Measurements from ENCODE around the gene CYP2B6.
"Not testable (repeated sequence)": the region's sequence is repeated elsewhere in the genome, so short reads cannot be mapped to it uniquely, and the experiment has no call there.

Gene CYP2B6

DNA sequence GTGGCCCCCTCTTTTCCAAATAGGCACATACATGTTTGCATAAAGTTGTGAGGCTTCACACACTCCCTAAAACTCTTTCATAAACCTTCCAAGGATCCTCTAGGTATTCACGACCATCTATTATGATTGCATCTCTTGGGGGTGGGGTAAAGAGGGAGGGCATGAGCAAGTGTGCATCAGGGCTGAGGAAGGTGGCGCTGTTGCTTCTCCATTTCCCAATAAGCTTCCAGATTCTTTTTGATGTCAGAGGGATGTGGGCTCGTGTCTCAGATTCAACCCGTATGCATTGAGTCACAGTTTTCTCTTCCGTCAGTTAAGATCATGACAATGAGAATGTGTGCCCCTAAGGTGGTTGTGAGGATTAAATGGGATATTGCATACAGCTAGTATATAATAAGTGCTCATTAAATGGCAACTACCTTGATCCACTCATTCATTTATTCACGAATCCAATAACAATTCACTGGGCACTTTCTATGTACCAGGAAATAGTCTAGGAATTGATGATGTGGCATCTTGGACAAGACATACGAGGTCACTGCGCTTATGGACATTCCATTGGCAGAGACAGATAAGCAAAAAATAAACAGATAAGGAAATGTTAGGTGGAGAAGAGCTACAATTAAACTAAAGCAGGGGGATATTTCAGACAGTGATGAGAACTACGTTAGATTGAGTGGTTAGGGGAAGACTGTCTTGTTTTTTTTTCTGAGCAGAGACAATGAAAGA, 10.3 kb downstream of the CYP2B6 start:
- ChIA-PET CTCF (interaction anchor here (1.2 to 1.6 kb wide), 2 partner anchors 10 to 299 kb away, joined by 3 to 5 read pairs; partner anchors contain the start of gene CYP2B6), POLR2A (interaction anchor here (0.7 kb wide), 1 partner anchor 46 kb away, joined by 4 read pairs; no protein-coding TSS in a partner anchor)
- H3K4me3 ChIP-seq (ENCODE audit: control insufficient read depth in 1 of 7, extremely low read depth in 1 of 7, insufficient read depth in 4 of 7, low read depth in 2 of 7, low read length in 6 of 7), result no peak overlapping the region
- H3K4me1 ChIP-seq (ENCODE audit: control extremely low read depth in 1 of 4, control insufficient read depth in 4 of 4, insufficient read depth in 4 of 4, low read length in 3 of 4), result no peaks in the 10 kb centered on the region
- H3K36me3 ChIP-seq (ENCODE audit: control insufficient read depth in 4 of 4, insufficient read depth in 4 of 4, low read length in 3 of 4), result no peaks in the 10 kb centered on the region
- H3K9me3 ChIP-seq (ENCODE audit: control extremely low read depth in 1 of 5, control insufficient read depth in 4 of 5, insufficient read depth in 2 of 5, low read depth in 1 of 5, low read length in 4 of 5), result peaks cover 0 to 5% (median 0%) of the 10 kb centered on the region in 5 experiments
- DNase-seq, result no peak
- 90% methylated on average over 5 of the region's 9 CpGs for WGBS (ENCODE audit: insufficient coverage)
- no peak overlapping the region for H3K27ac ChIP-seq (ENCODE audit: insufficient read depth in 1 of 2, low read depth in 1 of 2, low read length in 2 of 2, poor library complexity in 1 of 2, severe bottlenecking in 2 of 2)
- peaks cover 0 to 15% (median 0%) of the 10 kb centered on the region in 5 experiments for H3K27me3 ChIP-seq (replicated peaks in 2 of 5; ENCODE audit: control insufficient read depth in 4 of 5, insufficient read depth in 5 of 5, low read length in 4 of 5)

DNA sequence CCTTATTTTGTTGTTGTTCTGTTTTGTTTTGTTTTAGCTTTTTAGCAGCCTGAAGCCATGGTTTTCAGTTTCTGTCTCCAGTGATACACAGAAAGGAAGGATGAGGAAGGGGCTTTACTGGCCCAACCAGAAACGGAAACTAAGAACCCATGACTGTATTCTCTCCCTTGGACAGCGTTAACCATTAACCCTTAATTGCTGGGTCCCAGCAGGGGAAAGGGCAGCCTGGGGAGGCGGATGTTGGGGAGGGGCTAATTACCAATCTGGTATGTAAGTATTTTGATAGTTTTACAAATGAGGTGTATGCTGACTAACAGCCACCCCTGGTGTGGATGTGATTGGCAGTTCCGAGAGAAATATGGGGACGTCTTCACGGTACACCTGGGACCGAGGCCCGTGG, 12.6 kb downstream of the CYP2B6 start:
- H3K9me3 ChIP-seq (ENCODE audit: control extremely low read depth in 1 of 5, control insufficient read depth in 4 of 5, insufficient read depth in 2 of 5, low read depth in 1 of 5, low read length in 4 of 5); CTCF ChIA-PET; H3K4me1 ChIP-seq (ENCODE audit: control extremely low read depth in 1 of 4, control insufficient read depth in 4 of 4, insufficient read depth in 4 of 4, low read length in 3 of 4); H3K36me3 ChIP-seq (ENCODE audit: control insufficient read depth in 4 of 4, insufficient read depth in 4 of 4, low read length in 3 of 4); POLR2A ChIA-PET; H3K4me3 ChIP-seq (ENCODE audit: control insufficient read depth in 1 of 7, extremely low read depth in 1 of 7, insufficient read depth in 4 of 7, low read depth in 2 of 7, low read length in 6 of 7); H3K27ac ChIP-seq (ENCODE audit: insufficient read depth in 1 of 2, low read depth in 1 of 2, low read length in 2 of 2, poor library complexity in 1 of 2, severe bottlenecking in 2 of 2); DNase-seq: not testable (repeated sequence)
- no CpG with 5 or more reads among the region's 8 CpGs for WGBS (ENCODE audit: insufficient coverage)
- peaks cover 0 to 21% (median 0%) of the 10 kb centered on the region in 5 experiments for H3K27me3 ChIP-seq (replicated peaks in 2 of 5; ENCODE audit: control insufficient read depth in 4 of 5, insufficient read depth in 5 of 5, low read length in 4 of 5)

DNA sequence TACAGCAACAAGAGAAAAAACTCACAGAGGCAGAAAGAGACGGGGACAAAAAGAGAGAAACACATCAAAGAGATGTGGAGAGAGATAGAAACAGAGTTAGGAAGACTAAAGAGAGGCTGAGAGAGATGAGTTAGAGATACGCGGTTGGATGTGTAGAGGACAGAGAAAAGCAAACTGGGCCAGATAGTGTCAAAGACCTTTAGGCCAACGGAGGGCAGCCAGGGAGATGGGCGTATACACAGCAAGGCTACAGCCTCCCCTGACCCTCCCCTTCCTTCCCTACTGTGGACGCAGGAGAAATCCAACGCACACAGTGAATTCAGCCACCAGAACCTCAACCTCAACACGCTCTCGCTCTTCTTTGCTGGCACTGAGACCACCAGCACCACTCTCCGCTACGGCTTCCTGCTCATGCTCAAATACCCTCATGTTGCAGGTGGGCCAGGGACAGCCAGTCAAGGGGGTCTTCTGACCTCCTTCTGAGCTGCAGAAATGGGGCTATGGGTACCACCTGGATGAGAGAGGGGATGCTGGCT, 18.7 kb downstream of the CYP2B6 start:
- H3K36me3 ChIP-seq (ENCODE audit: control insufficient read depth in 4 of 4, insufficient read depth in 4 of 4, low read length in 3 of 4), result no peaks in the 10 kb centered on the region
- no peak for DNase-seq
- peaks cover 0 to 32% (median 6%) of the 10 kb centered on the region in 5 experiments for H3K27me3 ChIP-seq (replicated peaks in 2 of 5; ENCODE audit: control insufficient read depth in 4 of 5, insufficient read depth in 5 of 5, low read length in 4 of 5)
- H3K4me1 ChIP-seq (ENCODE audit: control extremely low read depth in 1 of 4, control insufficient read depth in 4 of 4, insufficient read depth in 4 of 4, low read length in 3 of 4), result no peaks in the 10 kb centered on the region
- peaks cover 0 to 2% (median 0%) of the 10 kb centered on the region in 5 experiments for H3K9me3 ChIP-seq (ENCODE audit: control extremely low read depth in 1 of 5, control insufficient read depth in 4 of 5, insufficient read depth in 2 of 5, low read depth in 1 of 5, low read length in 4 of 5)
- 81% methylated on average over 5 of the region's 11 CpGs for WGBS (ENCODE audit: insufficient coverage)
- no peak overlapping the region for H3K27ac ChIP-seq (ENCODE audit: insufficient read depth in 1 of 2, low read depth in 1 of 2, low read length in 2 of 2, poor library complexity in 1 of 2, severe bottlenecking in 2 of 2)
- H3K4me3 ChIP-seq (ENCODE audit: control insufficient read depth in 1 of 7, extremely low read depth in 1 of 7, insufficient read depth in 4 of 7, low read depth in 2 of 7, low read length in 6 of 7), result no peak overlapping the region
- CTCF ChIA-PET, result no interaction called here
- POLR2A ChIA-PET, result no interaction called here

DNA sequence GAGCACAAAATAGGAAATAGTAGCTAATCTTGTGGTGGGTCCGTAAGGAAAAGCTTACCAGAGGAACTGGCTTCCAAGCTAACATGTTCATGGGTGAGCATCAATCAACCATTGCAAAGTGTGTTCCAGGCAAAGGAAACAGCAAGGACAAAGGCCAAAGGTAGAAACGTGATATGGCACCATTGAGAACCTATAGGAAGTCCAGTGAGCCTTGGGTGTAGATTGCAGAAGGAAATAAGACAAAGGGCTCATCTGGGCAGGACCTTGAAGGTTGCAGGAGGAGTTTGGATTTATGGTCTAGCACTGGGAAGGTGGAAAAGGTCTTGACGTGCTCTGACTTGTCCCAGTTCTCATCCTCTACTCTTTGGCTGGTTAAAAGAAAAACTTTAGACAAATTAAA, 22.3 kb downstream of the CYP2B6 start:
- POLR2A ChIA-PET, result no interaction called here
- 82% methylated on average over 3 of the region's 3 CpGs for WGBS (ENCODE audit: insufficient coverage)
- CTCF ChIA-PET, result no interaction called here
- no peak overlapping the region for H3K27ac ChIP-seq (ENCODE audit: insufficient read depth in 1 of 2, low read depth in 1 of 2, low read length in 2 of 2, poor library complexity in 1 of 2, severe bottlenecking in 2 of 2)
- no peak for DNase-seq
- H3K4me1 ChIP-seq (ENCODE audit: control extremely low read depth in 1 of 4, control insufficient read depth in 4 of 4, insufficient read depth in 4 of 4, low read length in 3 of 4), result peaks cover 0 to 4% (median 0%) of the 10 kb centered on the region in 4 experiments
- H3K4me3 ChIP-seq (ENCODE audit: control insufficient read depth in 1 of 7, extremely low read depth in 1 of 7, insufficient read depth in 4 of 7, low read depth in 2 of 7, low read length in 6 of 7), result no peak overlapping the region
- no peaks in the 10 kb centered on the region for H3K36me3 ChIP-seq (ENCODE audit: control insufficient read depth in 4 of 4, insufficient read depth in 4 of 4, low read length in 3 of 4)
- H3K27me3 ChIP-seq (replicated peaks in 2 of 5; ENCODE audit: control insufficient read depth in 4 of 5, insufficient read depth in 5 of 5, low read length in 4 of 5), result peaks cover 0 to 16% (median 2%) of the 10 kb centered on the region in 5 experiments
- H3K9me3 ChIP-seq (ENCODE audit: control extremely low read depth in 1 of 5, control insufficient read depth in 4 of 5, insufficient read depth in 2 of 5, low read depth in 1 of 5, low read length in 4 of 5), result peaks cover 0 to 2% (median 0%) of the 10 kb centered on the region in 5 experiments

DNA sequence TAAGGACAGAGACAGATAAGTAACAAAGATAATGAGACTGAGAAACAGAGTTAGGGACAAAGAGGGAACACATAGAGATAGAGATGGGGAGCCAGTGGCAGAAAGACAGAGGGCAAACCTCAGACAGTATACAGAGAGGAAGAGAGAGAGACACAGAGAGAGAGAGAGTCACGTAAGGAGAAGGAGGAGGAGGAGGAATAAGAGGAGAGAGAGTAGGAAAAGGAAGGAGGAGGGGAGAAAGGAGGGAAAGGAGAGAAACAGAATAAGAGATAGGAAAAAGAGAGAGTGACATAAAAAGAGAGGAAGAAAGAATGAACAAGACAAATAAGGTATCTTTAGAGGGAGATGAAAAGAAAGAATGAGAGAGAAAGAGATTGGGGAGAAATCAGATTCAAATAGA, 23.6 kb downstream of the CYP2B6 start:
- Histone ChIP-seq H3K4me3 (ENCODE audit: control insufficient read depth in 1 of 7, extremely low read depth in 1 of 7, insufficient read depth in 4 of 7, low read depth in 2 of 7, low read length in 6 of 7) (no peak overlapping the region), H3K4me1 (ENCODE audit: control extremely low read depth in 1 of 4, control insufficient read depth in 4 of 4, insufficient read depth in 4 of 4, low read length in 3 of 4) (peaks cover 0 to 4% (median 0%) of the 10 kb centered on the region in 4 experiments), H3K27ac (ENCODE audit: insufficient read depth in 1 of 2, low read depth in 1 of 2, low read length in 2 of 2, poor library complexity in 1 of 2, severe bottlenecking in 2 of 2) (no peak overlapping the region), H3K9me3 (ENCODE audit: control extremely low read depth in 1 of 5, control insufficient read depth in 4 of 5, insufficient read depth in 2 of 5, low read depth in 1 of 5, low read length in 4 of 5) (peaks cover 0 to 2% (median 0%) of the 10 kb centered on the region in 5 experiments), H3K36me3 (ENCODE audit: control insufficient read depth in 4 of 4, insufficient read depth in 4 of 4, low read length in 3 of 4) (no peaks in the 10 kb centered on the region), H3K27me3 (replicated peaks in 2 of 5; ENCODE audit: control insufficient read depth in 4 of 5, insufficient read depth in 5 of 5, low read length in 4 of 5) (peaks cover 0 to 13% (median 2%) of the 10 kb centered on the region in 5 experiments)
- no peak for DNase-seq
- POLR2A ChIA-PET, result no interaction called here
- CTCF ChIA-PET, result no interaction called here
- WGBS (ENCODE audit: insufficient coverage), result 82% methylated on average over 1 of the region's 1 CpG

DNA sequence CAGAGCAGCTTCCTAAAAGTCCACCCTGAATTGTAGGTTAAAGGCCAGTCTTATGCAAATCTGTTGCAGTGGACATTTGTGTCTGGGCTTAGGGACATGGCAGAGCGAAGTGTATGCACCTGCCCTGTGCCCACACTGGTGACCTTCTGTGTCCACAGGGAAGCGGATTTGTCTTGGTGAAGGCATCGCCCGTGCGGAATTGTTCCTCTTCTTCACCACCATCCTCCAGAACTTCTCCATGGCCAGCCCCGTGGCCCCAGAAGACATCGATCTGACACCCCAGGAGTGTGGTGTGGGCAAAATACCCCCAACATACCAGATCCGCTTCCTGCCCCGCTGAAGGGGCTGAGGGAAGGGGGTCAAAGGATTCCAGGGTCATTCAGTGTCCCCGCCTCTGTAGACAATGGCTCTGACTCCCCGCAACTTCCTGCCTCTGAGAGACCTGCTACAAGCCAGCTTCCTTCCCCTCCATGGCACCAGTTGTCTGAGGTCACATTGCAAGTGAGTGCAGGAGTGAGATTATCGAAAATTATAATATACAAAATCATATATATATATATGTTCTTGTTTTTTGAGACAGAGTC, 25.5 kb downstream of the CYP2B6 start:
- WGBS (ENCODE audit: insufficient coverage), result 34% methylated on average over 7 of the region's 12 CpGs
- ChIA-PET CTCF (no interaction called here), POLR2A (no interaction called here)
- peak; percentile 8 to 77 (median 58) for DNase-seq
- peak overlapping the region in 1 of 7 experiments; percentile 19 for H3K4me3 ChIP-seq (ENCODE audit: control insufficient read depth in 1 of 7, extremely low read depth in 1 of 7, insufficient read depth in 4 of 7, low read depth in 2 of 7, low read length in 6 of 7)
- H3K9me3 ChIP-seq (ENCODE audit: control extremely low read depth in 1 of 5, control insufficient read depth in 4 of 5, insufficient read depth in 2 of 5, low read depth in 1 of 5, low read length in 4 of 5), result peaks cover 0 to 2% (median 0%) of the 10 kb centered on the region in 5 experiments
- no peak overlapping the region for H3K27ac ChIP-seq (ENCODE audit: insufficient read depth in 1 of 2, low read depth in 1 of 2, low read length in 2 of 2, poor library complexity in 1 of 2, severe bottlenecking in 2 of 2)
- peaks cover 0 to 8% (median 3%) of the 10 kb centered on the region in 5 experiments for H3K27me3 ChIP-seq (replicated peaks in 2 of 5; ENCODE audit: control insufficient read depth in 4 of 5, insufficient read depth in 5 of 5, low read length in 4 of 5)
- peaks cover 0 to 4% (median 0%) of the 10 kb centered on the region in 4 experiments for H3K4me1 ChIP-seq (ENCODE audit: control extremely low read depth in 1 of 4, control insufficient read depth in 4 of 4, insufficient read depth in 4 of 4, low read length in 3 of 4)
- no peaks in the 10 kb centered on the region for H3K36me3 ChIP-seq (ENCODE audit: control insufficient read depth in 4 of 4, insufficient read depth in 4 of 4, low read length in 3 of 4)

Measured in common myeloid progenitor, CD34-positive (primary cell).